Osteoblast (primary cell): ENCODE results near the gene NUDT8. TPM values are rescaled to one million over a fixed set of nuclear protein-coding genes. Genes with fewer than 3 reads are reported as not detected.
A peak's percentile ranks its signal among the peaks of the same experiment; 100 is the strongest.

ENCODE experiments used
- DNase-seq: peaks from one replicate; pipeline ENCODE4 v3.0.0; 2011; ENCODE audit warnings: low spot score, mixed read lengths; ENCODE audit not compliant: insufficient read length; ENCODE audit errors: missing footprints
- H2AFZ ChIP-seq: 2 replicates; pipeline ENCODE4 v1.6.0; 2011; ENCODE audit warnings: mild to moderate bottlenecking, low read length
- H3K27ac ChIP-seq: 2 replicates; pipeline ENCODE4 v1.5.1; 2011; ENCODE audit warnings: mild to moderate bottlenecking, low read depth, low read length, moderate library complexity
- H3K27me3 ChIP-seq: 2 replicates; pipeline ENCODE4 v1.6.0; 2012; ENCODE audit warnings: mild to moderate bottlenecking, control low read depth, inconsistent platforms, low read length, moderate library complexity; ENCODE audit not compliant: insufficient read depth
- H3K36me3 ChIP-seq: 2 replicates; pipeline ENCODE4 v1.5.1; 2011; ENCODE audit warnings: mild to moderate bottlenecking, low read length, control low read depth, moderate library complexity; ENCODE audit not compliant: insufficient read depth
- H3K4me1 ChIP-seq: 2 replicates; pipeline ENCODE4 v1.5.1; 2011; ENCODE audit warnings: mild to moderate bottlenecking, low read length, control low read depth, moderate library complexity; ENCODE audit not compliant: insufficient read depth
- H3K4me2 ChIP-seq: 2 replicates; pipeline ENCODE4 v1.6.0; 2011; ENCODE audit warnings: mild to moderate bottlenecking, low read length; ENCODE audit not compliant: insufficient read depth
- H3K4me3 ChIP-seq: fragments of 200-600 bp; sonication (generic); 3 replicates; pipeline ENCODE4 v1.5.1; 2012; ENCODE audit warnings: mild to moderate bottlenecking, low read length, inconsistent platforms; ENCODE audit not compliant: insufficient read depth
- H3K79me2 ChIP-seq: 2 replicates; pipeline ENCODE4 v1.6.0; 2012; ENCODE audit warnings: mild to moderate bottlenecking, low read length, control low read depth, inconsistent platforms; ENCODE audit not compliant: insufficient read depth
- H3K9me3 ChIP-seq: 2 replicates; pipeline ENCODE4 v1.5.1; 2011; ENCODE audit warnings: low read depth, low read length, control low read depth
- H4K20me1 ChIP-seq: 2 replicates; pipeline ENCODE4 v1.6.0; 2012; ENCODE audit warnings: mild to moderate bottlenecking, low read length, control low read depth; ENCODE audit not compliant: insufficient read depth
- total RNA-seq: library from RNA; depleted of rRNA; stranded (reverse); fragments of >200 nt; gene quantifications from 2 replicates; pipeline ENCODE4 v1.2.3, GENCODE V29; 2012
- TF ChIP-seq, protein P1 (sequence below): IDR thresholded peaks from 2 replicates; pipeline ENCODE4 v1.5.1; 2011; ENCODE audit warnings: mild to moderate bottlenecking, low read depth, low read length, moderate library complexity; ENCODE audit errors: extremely low read depth

NUDT8 gene
- total RNA-seq, 1 donor, result 4.7 TPM

- Histone ChIP-seq H4K20me1 (no peaks in the 10 kb centered on the region), H3K4me3 (peak overlapping the region; percentile 67), H3K79me2 (no peaks in the 10 kb centered on the region), H3K36me3 (peaks cover 16% of the 10 kb centered on the region), H2AFZ (peak overlapping the region; percentile 88), H3K9me3 (no peaks in the 10 kb centered on the region), H3K27ac (peak overlapping the region; percentile 20), H3K4me2 (peak overlapping the region; percentile 85), H3K27me3 (peaks cover 29% of the 10 kb centered on the region), H3K4me1 (peaks cover 7% of the 10 kb centered on the region)
- DNase-seq, result peak; percentile 95
- TF ChIP-seq, protein P1, sequence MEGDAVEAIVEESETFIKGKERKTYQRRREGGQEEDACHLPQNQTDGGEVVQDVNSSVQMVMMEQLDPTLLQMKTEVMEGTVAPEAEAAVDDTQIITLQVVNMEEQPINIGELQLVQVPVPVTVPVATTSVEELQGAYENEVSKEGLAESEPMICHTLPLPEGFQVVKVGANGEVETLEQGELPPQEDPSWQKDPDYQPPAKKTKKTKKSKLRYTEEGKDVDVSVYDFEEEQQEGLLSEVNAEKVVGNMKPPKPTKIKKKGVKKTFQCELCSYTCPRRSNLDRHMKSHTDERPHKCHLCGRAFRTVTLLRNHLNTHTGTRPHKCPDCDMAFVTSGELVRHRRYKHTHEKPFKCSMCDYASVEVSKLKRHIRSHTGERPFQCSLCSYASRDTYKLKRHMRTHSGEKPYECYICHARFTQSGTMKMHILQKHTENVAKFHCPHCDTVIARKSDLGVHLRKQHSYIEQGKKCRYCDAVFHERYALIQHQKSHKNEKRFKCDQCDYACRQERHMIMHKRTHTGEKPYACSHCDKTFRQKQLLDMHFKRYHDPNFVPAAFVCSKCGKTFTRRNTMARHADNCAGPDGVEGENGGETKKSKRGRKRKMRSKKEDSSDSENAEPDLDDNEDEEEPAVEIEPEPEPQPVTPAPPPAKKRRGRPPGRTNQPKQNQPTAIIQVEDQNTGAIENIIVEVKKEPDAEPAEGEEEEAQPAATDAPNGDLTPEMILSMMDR, result peak; percentile 66
These were observed 15.6 kb downstream of the NUDT8 start for GRCh38 chr11:67613960-67614715.

GRCh38 chr11:67613313-67613959 lies 16.3 kb downstream of the NUDT8 start:
- Histone ChIP-seq H3K27me3 (peaks cover 29% of the 10 kb centered on the region), H3K36me3 (peaks cover 23% of the 10 kb centered on the region), H3K4me3 (peak overlapping the region; percentile 67), H4K20me1 (no peaks in the 10 kb centered on the region), H3K4me2 (peak overlapping the region; percentile 85), H2AFZ (peak overlapping the region; percentile 88), H3K4me1 (peaks cover 7% of the 10 kb centered on the region), H3K9me3 (no peaks in the 10 kb centered on the region), H3K27ac (peak overlapping the region; percentile 20), H3K79me2 (peaks cover under 1% of the 10 kb centered on the region)
- peak; percentile 45 for DNase-seq
- TF ChIP-seq, protein P1, result no peak

- TF ChIP-seq, protein P1, result no peak
- Histone ChIP-seq H3K4me1 (peaks cover 9% of the 10 kb centered on the region), H3K9me3 (no peaks in the 10 kb centered on the region), H3K4me2 (no peak overlapping the region), H3K4me3 (no peak overlapping the region), H3K79me2 (peaks cover 7% of the 10 kb centered on the region), H3K27ac (no peak overlapping the region), H2AFZ (no peak overlapping the region), H3K36me3 (peaks cover 26% of the 10 kb centered on the region), H3K27me3 (peaks cover 23% of the 10 kb centered on the region), H4K20me1 (no peaks in the 10 kb centered on the region)
- no peak for DNase-seq
These were observed 17.0 kb downstream of the NUDT8 start for GRCh38 chr11:67612751-67613150.
